HepG2 (cell line): ENCODE results near the gene NOP56. TPM values are rescaled to one million over a fixed set of nuclear protein-coding genes. Genes with fewer than 3 reads are reported as not detected.

Experiments
- ATAC-seq: fragments of 200-7000 bp; cut with Tn5 transposase; 3 replicates; pipeline ENCODE4 v1.9.1; 2020; ENCODE audit warnings: mild to moderate bottlenecking, moderate library complexity
- BruUV-seq: library from RNA; stranded (reverse); fragments of 400-500 nt; replicated peaks from 2 replicates; lab custom pipeline; 2021; lab: Mats Ljungman, UMichigan
- CTCF ChIA-PET: fragments of 300-600 bp; formaldehyde crosslinking; extraction: SDS; loops from one replicate; lab custom pipeline; 2021; ENCODE audit warnings: low total read pairs, inconsistent platforms, low intra/inter-chr PET ratio; lab: Yijun Ruan, JAX
- POLR2A ChIA-PET: fragments of 350-600 bp; sonication (Branson Sonifier 250); formaldehyde crosslinking; loops from one replicate; lab custom pipeline; 2020; ENCODE audit warnings: antibody characterized with exemption, inconsistent platforms; lab: Yijun Ruan, JAX
- DNase-seq: peaks from one replicate; pipeline ENCODE4 v3.0.0-alpha.2; 2015; ENCODE audit warnings: low spot score
- FAIRE-seq: peaks from 3 replicates; lab custom pipeline; 2011; peaks lifted over from hg19 to GRCh38; lab: Jason Lieb, UNC
- H2AFZ ChIP-seq: one replicate; pipeline ENCODE4 v1.6.1; 2011; ENCODE audit warnings: low read length, inconsistent platforms
- H3K27ac ChIP-seq: fragments of 300-600 bp; 3 replicates; pipeline ENCODE4 v1.8.0; 2011; ENCODE audit warnings: mixed run types, mild to moderate bottlenecking, mixed read lengths, low read length, inconsistent platforms; ENCODE audit not compliant: insufficient read depth; ENCODE audit errors: extremely low read length
- H3K27me3 ChIP-seq, 2 experiments: fragments of 200-600 bp in 1 of 2; 2 replicates in 1 of 2; 3 replicates in 1 of 2; pipeline versions ENCODE4 v1.6.0 to v1.8.0; 2011; ENCODE audit warnings: low read length in 2 of 2, mild to moderate bottlenecking in 2 of 2, moderate library complexity in 2 of 2, inconsistent platforms in 1 of 2; ENCODE audit not compliant: insufficient read depth in 2 of 2, control insufficient read depth in 1 of 2
- H3K36me3 ChIP-seq, 2 experiments: fragments of 200-600 bp in 1 of 2; replicated peaks in 1 of 2; 2 replicates in 1 of 2; 3 replicates in 1 of 2; pipeline versions ENCODE4 v1.5.1 to v1.8.0; 2011; ENCODE audit warnings: low read length in 2 of 2, inconsistent platforms in 1 of 2; ENCODE audit not compliant: insufficient read depth in 2 of 2, control insufficient read depth in 1 of 2
- H3K4me1 ChIP-seq: 2 replicates; pipeline ENCODE4 v1.5.1; 2012; ENCODE audit warnings: low read length, inconsistent platforms; ENCODE audit not compliant: insufficient read depth
- H3K4me2 ChIP-seq: 2 replicates; pipeline ENCODE4 v1.6.0; 2011; ENCODE audit warnings: low read depth, low read length, inconsistent platforms
- H3K4me3 ChIP-seq, 3 experiments: fragments of 200-600 bp in 1 of 3; sonication (generic), shearing (Covaris generic) in 1 of 3; replicated peaks in 1 of 3; 2 replicates each; pipeline ENCODE4 v1.5.1; 2011 to 2016; ENCODE audit warnings: low read length in 3 of 3, inconsistent platforms in 2 of 3, low read depth in 2 of 3, mild to moderate bottlenecking in 2 of 3, control low read depth in 1 of 3, mixed read lengths in 1 of 3; ENCODE audit not compliant: insufficient read depth in 1 of 3
- H3K79me2 ChIP-seq: one replicate; pipeline ENCODE4 v1.6.1; 2011; ENCODE audit warnings: low read length, inconsistent platforms; ENCODE audit not compliant: insufficient read depth
- H3K9ac ChIP-seq: 2 replicates; pipeline ENCODE4 v1.6.0; 2011; ENCODE audit warnings: mild to moderate bottlenecking, low read depth, low read length, inconsistent platforms; ENCODE audit not compliant: insufficient read depth
- H3K9me3 ChIP-seq: 2 replicates; pipeline ENCODE4 v1.5.1; 2012; ENCODE audit warnings: mild to moderate bottlenecking, low read length
- H4K20me1 ChIP-seq: 2 replicates; pipeline ENCODE4 v1.6.0; 2011; ENCODE audit warnings: inconsistent platforms, mild to moderate bottlenecking, low read length, moderate library complexity; ENCODE audit not compliant: insufficient read depth
- ARID2 ChIP-seq: sonication (generic); formaldehyde crosslinking; IDR thresholded peaks from 2 replicates; pipeline ENCODE4 v1.8.1; 2022; ENCODE audit warnings: mild to moderate bottlenecking, missing genetic modification reagents, borderline replicate concordance
- TCF7L2 ChIP-seq: IDR thresholded peaks from 2 replicates; pipeline ENCODE4 v1.6.1; 2011; ENCODE audit warnings: mild to moderate bottlenecking, low read depth, low read length, moderate library complexity
- ZNF546 ChIP-seq: sonication (generic); formaldehyde crosslinking; conservative IDR thresholded peaks from 2 replicates; pipeline ENCODE4 v1.8.1; 2023; ENCODE audit warnings: mild to moderate bottlenecking, missing genetic modification reagents
- ZNF570 ChIP-seq: sonication (generic); formaldehyde crosslinking; IDR thresholded peaks from 2 replicates; pipeline ENCODE4 v1.4.0; 2020; ENCODE audit warnings: mild to moderate bottlenecking, missing genetic modification reagents, borderline replicate concordance
- WGBS: methylation state at CpG from one replicate; pipeline ENCODE4 v1.1.6; 2017; ENCODE audit warnings: low lambda C conversion rate; 5-methylcytosine and 5-hydroxymethylcytosine counted together
- in situ Hi-C: cut with HindIII; loops from 2 replicates; pipeline ENCODE4 v1.10.0; 2017; ENCODE audit warnings: low pct_unique_long_range_greater_than_20kb; ENCODE audit not compliant: extremely low pct_ligation_motif_present
- intact Hi-C: fragments of 100-400 bp; cut with micrococcal nuclease; formaldehyde crosslinking; loops from one replicate; pipeline ENCODE4 v1.10.0; 2022; ENCODE audit not compliant: unreplicated experiment
- polyA plus RNA-seq, 8 experiments: library from polyadenylated mRNA; depleted of rRNA in 3 of 8; stranded (reverse) in 7 of 8; unstranded in 1 of 8; fragments of >200 nt; fragmentation: Illumina TruSeq in 4 of 8; extraction: Trizol in 4 of 8; gene quantifications; 2 replicates each; pipeline versions ENCODE4 v1.2.1 to v1.2.3, GENCODE V29; 2011 to 2016; ENCODE audit warnings: low read depth in 4 of 8, missing spikeins in 1 of 8, mixed read lengths in 1 of 8; ENCODE audit not compliant: insufficient read depth in 1 of 8
- total RNA-seq, 5 experiments: library from RNA; depleted of rRNA; stranded (reverse); fragments of >200 nt; fragmentation: Illumina TruSeq; extraction: Trizol; gene quantifications; 2 replicates each; pipeline ENCODE4 v1.2.3, GENCODE V29; 2016; ENCODE audit warnings: low read depth in 1 of 5
- TF ChIP-seq, protein P1 (sequence below): sonication (generic); formaldehyde crosslinking; IDR thresholded peaks from 2 replicates; pipeline ENCODE4 v1.9.0; 2021; ENCODE audit warnings: mild to moderate bottlenecking, missing genetic modification reagents
- TF ChIP-seq, protein P2 (sequence below): sonication (generic); formaldehyde crosslinking; IDR thresholded peaks from 2 replicates; pipeline ENCODE4 v1.4.0; 2020; ENCODE audit warnings: missing genetic modification reagents, borderline replicate concordance
- TF ChIP-seq, protein P3 (sequence below): sonication (generic); formaldehyde crosslinking; IDR thresholded peaks from 2 replicates; pipeline ENCODE4 v1.4.0; 2020; ENCODE audit warnings: missing genetic modification reagents, borderline replicate concordance
- TF ChIP-seq, protein P4 (sequence below): IDR thresholded peaks from 2 replicates; pipeline ENCODE4 v1.4.0; 2020; ENCODE audit warnings: mild to moderate bottlenecking, missing genetic modification reagents

The NOP56 gene
- total and polyA plus RNA-seq, 2 of the 13 experiments (the other 11 are each of a cell fraction or from before 2014, with no cell fraction given) = 369 to 1,116 TPM

DNA sequence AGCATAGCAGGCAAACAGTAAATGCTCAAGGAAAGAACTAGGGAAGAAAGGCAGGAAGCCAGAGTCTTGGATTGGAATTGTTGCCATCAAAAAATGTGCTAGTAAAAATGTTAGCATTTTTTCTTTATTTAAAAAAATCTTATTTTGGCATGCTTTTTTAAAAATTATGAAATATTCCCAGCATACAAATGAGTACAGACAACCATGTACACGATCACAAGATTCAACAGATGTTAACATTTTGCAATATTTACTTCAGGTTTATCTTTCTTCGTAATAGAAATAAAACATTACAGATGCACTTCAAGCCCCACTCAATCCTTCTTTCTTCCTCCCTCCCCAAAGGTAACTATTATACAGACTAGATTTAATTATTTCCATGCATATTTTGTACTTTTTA, 27.4 kb upstream of the NOP56 start:
- POLR2A ChIA-PET = no interaction called here
- DNase-seq = no peak
- no peak for ATAC-seq
- intact Hi-C loops = no loop called here
- in situ Hi-C loops = no loop called here
- H3K27ac ChIP-seq = no peak overlapping the region
- CTCF ChIA-PET = no interaction called here
- no peaks in the 10 kb centered on the region for H4K20me1 ChIP-seq
- H3K9ac ChIP-seq = no peak overlapping the region
- H3K79me2 ChIP-seq = no peaks in the 10 kb centered on the region
- no TSS peak for BruUV-seq
- 25% methylated on average over 2 of the region's 2 CpGs for WGBS
- no peak overlapping the region for H3K4me3 ChIP-seq
- no peaks in the 10 kb centered on the region for H3K9me3 ChIP-seq
- FAIRE-seq = no peak
- H3K4me2 ChIP-seq = no peak overlapping the region
- H3K4me1 ChIP-seq = 0 out of 2 replicates have a peak, but pooled peaks cover 4% of the 10 kb centered on the region
- H3K36me3 ChIP-seq = no peaks in the 10 kb centered on the region
- peaks cover 0 to 17% of the 10 kb centered on the region in 2 experiments for H3K27me3 ChIP-seq
- H2AFZ ChIP-seq = no peak overlapping the region
- TF ChIP-seq TCF7L2 = no peak
- no peak for TF ChIP-seq ARID2 (CRISPR knock-in tag)
- TF ChIP-seq ZNF546 = no peak
- TF ChIP-seq, protein P1, sequence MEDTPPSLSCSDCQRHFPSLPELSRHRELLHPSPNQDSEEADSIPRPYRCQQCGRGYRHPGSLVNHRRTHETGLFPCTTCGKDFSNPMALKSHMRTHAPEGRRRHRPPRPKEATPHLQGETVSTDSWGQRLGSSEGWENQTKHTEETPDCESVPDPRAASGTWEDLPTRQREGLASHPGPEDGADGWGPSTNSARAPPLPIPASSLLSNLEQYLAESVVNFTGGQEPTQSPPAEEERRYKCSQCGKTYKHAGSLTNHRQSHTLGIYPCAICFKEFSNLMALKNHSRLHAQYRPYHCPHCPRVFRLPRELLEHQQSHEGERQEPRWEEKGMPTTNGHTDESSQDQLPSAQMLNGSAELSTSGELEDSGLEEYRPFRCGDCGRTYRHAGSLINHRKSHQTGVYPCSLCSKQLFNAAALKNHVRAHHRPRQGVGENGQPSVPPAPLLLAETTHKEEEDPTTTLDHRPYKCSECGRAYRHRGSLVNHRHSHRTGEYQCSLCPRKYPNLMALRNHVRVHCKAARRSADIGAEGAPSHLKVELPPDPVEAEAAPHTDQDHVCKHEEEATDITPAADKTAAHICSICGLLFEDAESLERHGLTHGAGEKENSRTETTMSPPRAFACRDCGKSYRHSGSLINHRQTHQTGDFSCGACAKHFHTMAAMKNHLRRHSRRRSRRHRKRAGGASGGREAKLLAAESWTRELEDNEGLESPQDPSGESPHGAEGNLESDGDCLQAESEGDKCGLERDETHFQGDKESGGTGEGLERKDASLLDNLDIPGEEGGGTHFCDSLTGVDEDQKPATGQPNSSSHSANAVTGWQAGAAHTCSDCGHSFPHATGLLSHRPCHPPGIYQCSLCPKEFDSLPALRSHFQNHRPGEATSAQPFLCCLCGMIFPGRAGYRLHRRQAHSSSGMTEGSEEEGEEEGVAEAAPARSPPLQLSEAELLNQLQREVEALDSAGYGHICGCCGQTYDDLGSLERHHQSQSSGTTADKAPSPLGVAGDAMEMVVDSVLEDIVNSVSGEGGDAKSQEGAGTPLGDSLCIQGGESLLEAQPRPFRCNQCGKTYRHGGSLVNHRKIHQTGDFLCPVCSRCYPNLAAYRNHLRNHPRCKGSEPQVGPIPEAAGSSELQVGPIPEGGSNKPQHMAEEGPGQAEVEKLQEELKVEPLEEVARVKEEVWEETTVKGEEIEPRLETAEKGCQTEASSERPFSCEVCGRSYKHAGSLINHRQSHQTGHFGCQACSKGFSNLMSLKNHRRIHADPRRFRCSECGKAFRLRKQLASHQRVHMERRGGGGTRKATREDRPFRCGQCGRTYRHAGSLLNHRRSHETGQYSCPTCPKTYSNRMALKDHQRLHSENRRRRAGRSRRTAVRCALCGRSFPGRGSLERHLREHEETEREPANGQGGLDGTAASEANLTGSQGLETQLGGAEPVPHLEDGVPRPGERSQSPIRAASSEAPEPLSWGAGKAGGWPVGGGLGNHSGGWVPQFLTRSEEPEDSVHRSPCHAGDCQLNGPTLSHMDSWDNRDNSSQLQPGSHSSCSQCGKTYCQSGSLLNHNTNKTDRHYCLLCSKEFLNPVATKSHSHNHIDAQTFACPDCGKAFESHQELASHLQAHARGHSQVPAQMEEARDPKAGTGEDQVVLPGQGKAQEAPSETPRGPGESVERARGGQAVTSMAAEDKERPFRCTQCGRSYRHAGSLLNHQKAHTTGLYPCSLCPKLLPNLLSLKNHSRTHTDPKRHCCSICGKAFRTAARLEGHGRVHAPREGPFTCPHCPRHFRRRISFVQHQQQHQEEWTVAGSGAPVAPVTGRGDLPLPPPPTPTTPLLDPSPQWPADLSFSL (CRISPR knock-in tag) = no peak
- TF ChIP-seq, protein P2, sequence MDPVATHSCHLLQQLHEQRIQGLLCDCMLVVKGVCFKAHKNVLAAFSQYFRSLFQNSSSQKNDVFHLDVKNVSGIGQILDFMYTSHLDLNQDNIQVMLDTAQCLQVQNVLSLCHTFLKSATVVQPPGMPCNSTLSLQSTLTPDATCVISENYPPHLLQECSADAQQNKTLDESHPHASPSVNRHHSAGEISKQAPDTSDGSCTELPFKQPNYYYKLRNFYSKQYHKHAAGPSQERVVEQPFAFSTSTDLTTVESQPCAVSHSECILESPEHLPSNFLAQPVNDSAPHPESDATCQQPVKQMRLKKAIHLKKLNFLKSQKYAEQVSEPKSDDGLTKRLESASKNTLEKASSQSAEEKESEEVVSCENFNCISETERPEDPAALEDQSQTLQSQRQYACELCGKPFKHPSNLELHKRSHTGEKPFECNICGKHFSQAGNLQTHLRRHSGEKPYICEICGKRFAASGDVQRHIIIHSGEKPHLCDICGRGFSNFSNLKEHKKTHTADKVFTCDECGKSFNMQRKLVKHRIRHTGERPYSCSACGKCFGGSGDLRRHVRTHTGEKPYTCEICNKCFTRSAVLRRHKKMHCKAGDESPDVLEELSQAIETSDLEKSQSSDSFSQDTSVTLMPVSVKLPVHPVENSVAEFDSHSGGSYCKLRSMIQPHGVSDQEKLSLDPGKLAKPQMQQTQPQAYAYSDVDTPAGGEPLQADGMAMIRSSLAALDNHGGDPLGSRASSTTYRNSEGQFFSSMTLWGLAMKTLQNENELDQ (CRISPR knock-in tag) = no peak
- TF ChIP-seq, protein P3, sequence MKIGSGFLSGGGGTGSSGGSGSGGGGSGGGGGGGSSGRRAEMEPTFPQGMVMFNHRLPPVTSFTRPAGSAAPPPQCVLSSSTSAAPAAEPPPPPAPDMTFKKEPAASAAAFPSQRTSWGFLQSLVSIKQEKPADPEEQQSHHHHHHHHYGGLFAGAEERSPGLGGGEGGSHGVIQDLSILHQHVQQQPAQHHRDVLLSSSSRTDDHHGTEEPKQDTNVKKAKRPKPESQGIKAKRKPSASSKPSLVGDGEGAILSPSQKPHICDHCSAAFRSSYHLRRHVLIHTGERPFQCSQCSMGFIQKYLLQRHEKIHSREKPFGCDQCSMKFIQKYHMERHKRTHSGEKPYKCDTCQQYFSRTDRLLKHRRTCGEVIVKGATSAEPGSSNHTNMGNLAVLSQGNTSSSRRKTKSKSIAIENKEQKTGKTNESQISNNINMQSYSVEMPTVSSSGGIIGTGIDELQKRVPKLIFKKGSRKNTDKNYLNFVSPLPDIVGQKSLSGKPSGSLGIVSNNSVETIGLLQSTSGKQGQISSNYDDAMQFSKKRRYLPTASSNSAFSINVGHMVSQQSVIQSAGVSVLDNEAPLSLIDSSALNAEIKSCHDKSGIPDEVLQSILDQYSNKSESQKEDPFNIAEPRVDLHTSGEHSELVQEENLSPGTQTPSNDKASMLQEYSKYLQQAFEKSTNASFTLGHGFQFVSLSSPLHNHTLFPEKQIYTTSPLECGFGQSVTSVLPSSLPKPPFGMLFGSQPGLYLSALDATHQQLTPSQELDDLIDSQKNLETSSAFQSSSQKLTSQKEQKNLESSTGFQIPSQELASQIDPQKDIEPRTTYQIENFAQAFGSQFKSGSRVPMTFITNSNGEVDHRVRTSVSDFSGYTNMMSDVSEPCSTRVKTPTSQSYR = no peak
- TF ChIP-seq, protein P4, sequence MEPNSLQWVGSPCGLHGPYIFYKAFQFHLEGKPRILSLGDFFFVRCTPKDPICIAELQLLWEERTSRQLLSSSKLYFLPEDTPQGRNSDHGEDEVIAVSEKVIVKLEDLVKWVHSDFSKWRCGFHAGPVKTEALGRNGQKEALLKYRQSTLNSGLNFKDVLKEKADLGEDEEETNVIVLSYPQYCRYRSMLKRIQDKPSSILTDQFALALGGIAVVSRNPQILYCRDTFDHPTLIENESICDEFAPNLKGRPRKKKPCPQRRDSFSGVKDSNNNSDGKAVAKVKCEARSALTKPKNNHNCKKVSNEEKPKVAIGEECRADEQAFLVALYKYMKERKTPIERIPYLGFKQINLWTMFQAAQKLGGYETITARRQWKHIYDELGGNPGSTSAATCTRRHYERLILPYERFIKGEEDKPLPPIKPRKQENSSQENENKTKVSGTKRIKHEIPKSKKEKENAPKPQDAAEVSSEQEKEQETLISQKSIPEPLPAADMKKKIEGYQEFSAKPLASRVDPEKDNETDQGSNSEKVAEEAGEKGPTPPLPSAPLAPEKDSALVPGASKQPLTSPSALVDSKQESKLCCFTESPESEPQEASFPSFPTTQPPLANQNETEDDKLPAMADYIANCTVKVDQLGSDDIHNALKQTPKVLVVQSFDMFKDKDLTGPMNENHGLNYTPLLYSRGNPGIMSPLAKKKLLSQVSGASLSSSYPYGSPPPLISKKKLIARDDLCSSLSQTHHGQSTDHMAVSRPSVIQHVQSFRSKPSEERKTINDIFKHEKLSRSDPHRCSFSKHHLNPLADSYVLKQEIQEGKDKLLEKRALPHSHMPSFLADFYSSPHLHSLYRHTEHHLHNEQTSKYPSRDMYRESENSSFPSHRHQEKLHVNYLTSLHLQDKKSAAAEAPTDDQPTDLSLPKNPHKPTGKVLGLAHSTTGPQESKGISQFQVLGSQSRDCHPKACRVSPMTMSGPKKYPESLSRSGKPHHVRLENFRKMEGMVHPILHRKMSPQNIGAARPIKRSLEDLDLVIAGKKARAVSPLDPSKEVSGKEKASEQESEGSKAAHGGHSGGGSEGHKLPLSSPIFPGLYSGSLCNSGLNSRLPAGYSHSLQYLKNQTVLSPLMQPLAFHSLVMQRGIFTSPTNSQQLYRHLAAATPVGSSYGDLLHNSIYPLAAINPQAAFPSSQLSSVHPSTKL (CRISPR knock-in tag) = no peak
- TF ChIP-seq ZNF570 (CRISPR knock-in tag) = no peak
